Liver (tissue), 9 donors: ENCODE measurements around the gene WNT3A. TPM values are rescaled to one million over a fixed set of nuclear protein-coding genes. Genes with fewer than 3 reads are reported as not detected.

Source experiments
- DNase-seq: peaks from one replicate; pipeline ENCODE4 v3.0.0-alpha.2; 2017; ENCODE audit warnings: low spot score
- H3K27ac ChIP-seq, 2 donors: one replicate each; pipeline ENCODE4 v1.7.0; 2013; ENCODE audit warnings: inconsistent platforms in 2 of 2, low read length in 2 of 2, control low read depth in 1 of 2, low read depth in 1 of 2, mild to moderate bottlenecking in 1 of 2
- H3K27me3 ChIP-seq, 4 donors: one replicate each; pipeline versions ENCODE4 v1.6.1 to v1.7.0; 2013; ENCODE audit warnings: low read length in 3 of 4, inconsistent platforms in 1 of 4, mild to moderate bottlenecking in 1 of 4, moderate library complexity in 1 of 4; ENCODE audit not compliant: control insufficient read depth in 4 of 4, insufficient read depth in 4 of 4
- H3K36me3 ChIP-seq, 4 donors: one replicate each; pipeline versions ENCODE4 v1.6.1 to v1.7.0; 2013; ENCODE audit warnings: low read length in 3 of 4, mild to moderate bottlenecking in 3 of 4, low read depth in 1 of 4, moderate library complexity in 1 of 4; ENCODE audit not compliant: control insufficient read depth in 4 of 4, insufficient read depth in 3 of 4
- H3K4me1 ChIP-seq, 4 donors: one replicate each; pipeline versions ENCODE4 v1.6.1 to v1.7.0; 2013; ENCODE audit warnings: low read length in 3 of 4, mild to moderate bottlenecking in 3 of 4, moderate library complexity in 1 of 4; ENCODE audit not compliant: control insufficient read depth in 4 of 4, insufficient read depth in 4 of 4
- H3K4me3 ChIP-seq, 3 donors: one replicate each; pipeline versions ENCODE4 v1.6.1 to v1.7.0; 2013; ENCODE audit warnings: low read length in 3 of 3, control low read depth in 1 of 3, low read depth in 1 of 3, mild to moderate bottlenecking in 1 of 3
- H3K9ac ChIP-seq, 2 donors: one replicate each; pipeline ENCODE4 v1.7.0; 2013; ENCODE audit warnings: low read length in 2 of 2, mild to moderate bottlenecking in 2 of 2, moderate library complexity in 2 of 2, control low read depth in 1 of 2, low read depth in 1 of 2
- H3K9me3 ChIP-seq, 4 donors: one replicate each; pipeline versions ENCODE4 v1.6.1 to v1.7.0; 2013; ENCODE audit warnings: low read length in 3 of 4; ENCODE audit not compliant: control insufficient read depth in 4 of 4
- ATF3 ChIP-seq: IDR thresholded peaks from 2 replicates; pipeline ENCODE4 v1.6.1; 2016; ENCODE audit warnings: antibody characterized with exemption
- CTCF ChIP-seq: fragments of 150-350 bp; IDR thresholded peaks from 2 replicates; pipeline ENCODE4 v1.5.1; 2017; ENCODE audit warnings: improper control_type of control experiment, low read depth, low read length; ENCODE audit not compliant: missing input control
- EGR1 ChIP-seq, 2 donors: IDR thresholded peaks; 2 replicates each; pipeline ENCODE4 v1.6.1; 2016 to 2018; ENCODE audit warnings: antibody characterized with exemption in 2 of 2, low read depth in 2 of 2
- FOXA1 ChIP-seq: IDR thresholded peaks from 2 replicates; pipeline ENCODE4 v1.6.1; 2016; ENCODE audit warnings: antibody characterized with exemption
- GABPA ChIP-seq, 2 donors: IDR thresholded peaks in 1 of 2; conservative IDR thresholded peaks in 1 of 2; 2 replicates each; pipeline ENCODE4 v1.6.1; 2016; ENCODE audit warnings: antibody characterized with exemption in 2 of 2, mild to moderate bottlenecking in 1 of 2, moderate library complexity in 1 of 2
- HNF4A ChIP-seq, 2 donors: conservative IDR thresholded peaks; 2 replicates each; pipeline ENCODE4 v1.6.1; 2016; ENCODE audit warnings: antibody characterized with exemption in 2 of 2, mild to moderate bottlenecking in 2 of 2
- HNF4G ChIP-seq: IDR thresholded peaks from 2 replicates; pipeline ENCODE4 v1.6.1; 2016; ENCODE audit warnings: antibody characterized with exemption
- JUND ChIP-seq, 2 donors: IDR thresholded peaks; 2 replicates each; pipeline ENCODE4 v1.6.1; 2016; ENCODE audit warnings: antibody characterized with exemption in 2 of 2
- MAX ChIP-seq: IDR thresholded peaks from 2 replicates; pipeline ENCODE4 v1.6.1; 2016; ENCODE audit warnings: antibody characterized with exemption
- NR2F2 ChIP-seq: IDR thresholded peaks from 2 replicates; pipeline ENCODE4 v1.6.1; 2016; ENCODE audit warnings: antibody characterized with exemption
- RAD21 ChIP-seq, 2 donors: IDR thresholded peaks; 2 replicates each; pipeline ENCODE4 v1.6.1; 2016; ENCODE audit warnings: antibody characterized with exemption in 2 of 2, mild to moderate bottlenecking in 2 of 2
- RXRA ChIP-seq, 2 donors: IDR thresholded peaks; 2 replicates each; pipeline ENCODE4 v1.6.1; 2017 to 2018; ENCODE audit warnings: antibody characterized with exemption in 2 of 2, mild to moderate bottlenecking in 1 of 2
- SP1 ChIP-seq: IDR thresholded peaks from 2 replicates; pipeline ENCODE4 v1.6.1; 2018; ENCODE audit warnings: antibody characterized with exemption, mild to moderate bottlenecking
- TAF1 ChIP-seq: conservative IDR thresholded peaks from 2 replicates; pipeline ENCODE4 v1.6.1; 2016; ENCODE audit warnings: antibody characterized with exemption, mild to moderate bottlenecking
- YY1 ChIP-seq: IDR thresholded peaks from 2 replicates; pipeline ENCODE4 v1.6.1; 2016; ENCODE audit warnings: antibody characterized with exemption, mild to moderate bottlenecking
- ZBTB33 ChIP-seq: IDR thresholded peaks from 2 replicates; pipeline ENCODE4 v1.6.1; 2016; ENCODE audit warnings: antibody characterized with exemption
- WGBS: extraction: QIAGEN DNeasy Blood & Tissue Kit; methylation state at CpG from one replicate; pipeline ENCODE4 v1.1.7; 2013; 5-methylcytosine and 5-hydroxymethylcytosine counted together
- polyA plus RNA-seq, 2 donors: library from polyadenylated mRNA; stranded (reverse) in 1 of 2; unstranded in 1 of 2; fragments of 200-250 nt in 1 of 2; fragments of >200 nt in 1 of 2; fragmentation: Nextera tagmentation in 1 of 2; extraction: Ambion mirVana in 1 of 2; gene quantifications; one replicate each; pipeline versions ENCODE4 v1.2.1 to v1.2.3, GENCODE V29; 2013 to 2015
- total RNA-seq, 2 donors: library from RNA; depleted of rRNA; stranded (reverse); fragments of >200 nt; gene quantifications; one replicate each; pipeline ENCODE4 v1.2.3, GENCODE V29; 2014
- donor health status: healthy.
- donor health status: healthy.
- donor health status: healthy.
- donor health status: healthy.
- donor health status: healthy.

WNT3A gene
- total and polyA plus RNA-seq, 4 donors = not detected

- Histone ChIP-seq H3K4me1 (peaks cover 3 to 41% (median 31%) of the 10 kb centered on the region in 4 donors), H3K27me3 (no peaks in the 10 kb centered on the region), H3K9me3 (no peaks in the 10 kb centered on the region), H3K9ac (peak overlapping the region; percentile 75 to 98), H3K27ac (peak overlapping the region; percentile 70 to 91), H3K36me3 (peaks cover 0 to 15% (median 10%) of the 10 kb centered on the region in 4 donors), H3K4me3 (peak overlapping the region; percentile 68 to 99 (median 89))
- no peak for TF ChIP-seq RAD21 (IDR thresholded peaks at IDR 0.05)
- no peak for TF ChIP-seq HNF4G
- no peak for TF ChIP-seq GABPA (IDR thresholded peaks at IDR 0.05 in 1 of 2, conservative IDR thresholded peaks at IDR 0.05 in 1 of 2)
- no peak for TF ChIP-seq HNF4A (conservative IDR thresholded peaks at IDR 0.05)
- TF ChIP-seq ZBTB33 = no peak
- no peak for TF ChIP-seq MAX
- no peak for TF ChIP-seq CTCF
- TF ChIP-seq JUND (IDR thresholded peaks at IDR 0.05) = no peak
- TF ChIP-seq ATF3 = no peak
- no peak for TF ChIP-seq NR2F2
- TF ChIP-seq SP1 = no peak
- no peak for TF ChIP-seq FOXA1
- TF ChIP-seq EGR1 (IDR thresholded peaks at IDR 0.05; ENCODE audit: low read depth in 2 of 2) = no peak
- no peak for TF ChIP-seq RXRA (IDR thresholded peaks at IDR 0.05)
- 75% methylated on average over 11 of the region's 11 CpGs for WGBS
- DNase-seq = no peak
These were observed 101.4 kb downstream of the WNT3A start for GRCh38 chr1:228108055-228108690.

GRCh38 chr1:228108742-228109072 lies 101.9 kb downstream of the WNT3A start:
- peak overlapping the region; percentile 68 to 99 (median 89) for H3K4me3 ChIP-seq

More at GRCh38 chr1:228108742-228109072, 101.9 kb downstream of the WNT3A start:
- peak overlapping the region; percentile 70 to 91 for H3K27ac ChIP-seq
- DNase-seq = no peak
- TF ChIP-seq NR2F2 (no peak), GABPA (IDR thresholded peaks at IDR 0.05 in 1 of 2, conservative IDR thresholded peaks at IDR 0.05 in 1 of 2) (no peak), RAD21 (IDR thresholded peaks at IDR 0.05) (no peak), YY1 (no peak), TAF1 (no peak)
- H3K9me3 ChIP-seq = no peaks in the 10 kb centered on the region
- 3% methylated on average over 8 of the region's 8 CpGs for WGBS
- no peaks in the 10 kb centered on the region for H3K27me3 ChIP-seq
- H3K36me3 ChIP-seq = peaks cover 0 to 15% (median 10%) of the 10 kb centered on the region in 4 donors
- H3K4me1 ChIP-seq = peaks cover 3 to 36% (median 29%) of the 10 kb centered on the region in 4 donors
- H3K9ac ChIP-seq = peak overlapping the region; percentile 75 to 98
